HG02588 (cell line): ENCODE measurements around the gene ZNF37A.
"Not testable (repeated sequence)": the region's sequence is repeated elsewhere in the genome, so short reads cannot be mapped to it uniquely, and the experiment has no call there.

Experiments used
- ATAC-seq: cut with Tn5 transposase; IDR thresholded peaks from one replicate; pipeline ENCODE4 v1.9.1; 2021; ENCODE audit warnings: mild to moderate bottlenecking, moderate library complexity; ENCODE audit not compliant: unreplicated experiment

ZNF37A gene

GRCh38 chr10:38147686-38148085 lies 53.5 kb downstream of the ZNF37A start:
- ATAC-seq: no peak

- ATAC-seq: not testable (repeated sequence)
These were observed 56.8 kb downstream of the ZNF37A start for GRCh38 chr10:38150891-38151463.

DNA sequence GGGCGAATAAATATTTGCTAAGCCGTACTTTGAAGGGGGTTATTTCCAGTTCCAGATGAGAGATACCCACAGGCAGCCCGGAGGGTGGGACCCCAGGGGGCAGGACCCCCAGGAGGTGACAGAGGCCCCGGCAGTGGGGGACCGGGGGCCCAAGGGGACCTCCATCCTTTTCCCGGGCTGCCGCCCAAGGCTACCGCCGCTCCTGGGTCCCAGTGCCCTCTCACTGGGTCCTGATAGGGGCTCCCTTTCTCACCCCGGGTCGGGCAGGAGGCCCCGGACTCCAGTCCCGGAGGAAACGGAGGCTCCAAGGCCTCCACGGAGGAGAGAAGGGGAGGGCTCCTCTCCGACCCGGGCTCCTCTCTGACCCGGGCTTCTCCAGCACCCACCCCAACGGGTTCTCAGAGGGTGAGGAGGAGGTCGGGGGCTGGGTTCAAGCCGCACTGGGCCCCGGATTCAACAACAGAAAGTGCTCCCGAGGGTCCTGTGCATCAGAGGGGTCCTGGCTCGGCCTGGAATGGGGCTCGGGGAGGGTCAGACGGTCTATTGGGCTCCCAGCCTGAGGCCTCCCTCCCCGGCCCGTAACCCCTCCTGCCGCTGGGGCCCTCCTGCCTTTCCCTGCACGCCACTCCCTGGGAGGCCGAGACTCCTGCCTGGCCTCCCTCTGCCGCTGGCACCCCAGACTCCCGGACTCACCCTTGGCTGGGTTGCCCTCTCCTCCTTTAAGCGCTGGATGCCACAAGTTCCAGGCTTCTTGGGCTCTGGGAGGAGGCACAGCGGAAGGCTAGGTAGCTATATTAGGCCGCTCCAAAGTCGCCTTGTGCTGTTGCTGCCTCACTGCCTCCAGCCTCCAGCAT lies 62.5 kb downstream of the ZNF37A start:
- no peak for ATAC-seq

- ATAC-seq: no peak
These were observed 63.1 kb downstream of the ZNF37A start for GRCh38 chr10:38157270-38157685.

DNA sequence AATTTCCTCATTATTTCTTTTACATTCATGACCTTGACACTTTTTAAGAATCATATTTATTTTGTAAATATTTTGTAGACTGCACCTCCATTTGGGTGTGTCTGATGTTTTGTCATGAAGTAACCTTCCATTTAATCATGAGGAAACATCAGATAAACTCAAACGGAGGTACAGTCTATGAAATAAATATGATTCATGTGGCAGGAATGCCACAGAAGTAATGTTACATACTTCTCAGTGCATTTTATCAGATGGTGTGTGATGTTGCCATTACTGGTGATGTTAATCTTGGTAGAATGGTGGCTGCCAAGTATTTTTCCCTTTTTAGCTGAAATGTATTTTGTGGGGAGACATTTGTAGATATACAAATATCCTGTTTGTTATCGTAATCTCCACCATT lies 64.9 kb downstream of the ZNF37A start:
- no peak for ATAC-seq

DNA sequence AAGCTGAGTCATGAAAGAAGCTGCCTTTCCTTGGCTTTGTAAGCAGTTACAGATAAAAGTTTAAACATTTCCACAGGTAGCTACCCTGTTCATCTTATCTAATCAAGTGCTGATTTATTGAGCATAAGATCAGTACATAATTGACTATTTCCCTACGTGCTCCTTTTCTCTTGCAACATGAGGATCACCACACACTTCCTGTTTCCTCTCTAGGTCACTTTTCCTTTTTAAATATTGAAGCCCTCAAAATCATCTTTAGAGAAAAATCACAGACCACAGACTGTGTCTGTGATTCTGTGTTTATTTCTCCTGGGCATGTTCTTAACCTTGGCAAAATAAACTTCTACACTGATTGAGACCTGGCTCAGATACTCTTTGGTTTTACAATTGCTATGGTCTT lies 69.5 kb downstream of the ZNF37A start:
- no peak for ATAC-seq

GRCh38 chr10:38174336-38174735 lies 80.2 kb downstream of the ZNF37A start:
- ATAC-seq: no peak

DNA sequence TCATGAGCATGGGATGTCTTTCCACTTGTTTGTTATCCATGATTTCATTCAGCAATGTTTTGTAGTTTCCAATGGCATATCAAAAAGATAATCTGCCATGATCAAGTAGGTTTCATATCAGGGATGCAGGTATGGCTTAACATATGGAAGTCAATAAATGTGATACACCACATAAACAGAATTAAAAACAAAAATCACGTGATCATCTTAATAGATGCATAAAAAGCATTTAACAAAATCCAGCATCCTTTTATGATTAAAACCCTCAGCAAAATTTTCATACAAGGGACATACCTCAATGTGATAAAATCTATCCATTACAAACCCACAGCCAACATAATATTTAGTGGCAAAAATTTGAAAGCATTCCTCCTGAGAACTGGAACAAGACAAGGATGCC lies 90.3 kb downstream of the ZNF37A start:
- no peak for ATAC-seq
